GM12891 (cell line): ENCODE data around the gene LAPTM4A.

Source experiments
- POLR2A ChIP-seq: IDR thresholded peaks from 2 replicates; pipeline ENCODE4 v1.6.1; 2011; ENCODE audit warnings: low read depth, low read length, control low read depth
- SPI1 ChIP-seq: IDR thresholded peaks from 2 replicates; pipeline ENCODE4 v1.6.1; 2011; ENCODE audit warnings: low read depth, low read length, control low read depth
- TAF1 ChIP-seq: IDR thresholded peaks from 2 replicates; pipeline ENCODE4 v1.6.1; 2011; ENCODE audit warnings: low read depth, low read length, control low read depth

DNA sequence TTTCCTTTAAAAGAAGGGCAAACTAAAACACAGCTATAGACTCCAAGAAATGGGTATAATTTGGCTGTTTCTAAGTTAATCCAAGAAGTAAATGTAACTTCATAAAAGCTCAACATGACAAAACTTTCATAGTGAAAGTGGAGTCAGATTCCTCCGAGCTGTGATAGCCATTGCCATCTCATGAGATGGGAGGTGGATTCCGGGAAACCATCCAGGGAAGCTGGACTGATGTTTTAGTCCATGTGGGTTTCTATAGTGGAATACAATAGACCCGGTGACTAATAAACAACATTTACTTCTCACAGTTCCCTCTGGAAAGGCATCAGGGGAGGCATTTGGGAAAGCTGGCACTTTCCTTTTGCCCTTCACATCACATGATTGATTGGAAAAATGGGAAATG lies 10.0 kb upstream of the LAPTM4A start:
- TF ChIP-seq POLR2A (no peak), TAF1 (no peak), SPI1 (no peak)
